Measurements from ENCODE around the gene SETMAR. TPM values are rescaled to one million over a fixed set of nuclear protein-coding genes. Genes with fewer than 3 reads are reported as not detected.
"Not testable (repeated sequence)": the region's sequence is repeated elsewhere in the genome, so short reads cannot be mapped to it uniquely, and the experiment has no call there.

The SETMAR gene
- total RNA-seq, 1 donor from 2014 or later, result 40.0 TPM

DNA sequence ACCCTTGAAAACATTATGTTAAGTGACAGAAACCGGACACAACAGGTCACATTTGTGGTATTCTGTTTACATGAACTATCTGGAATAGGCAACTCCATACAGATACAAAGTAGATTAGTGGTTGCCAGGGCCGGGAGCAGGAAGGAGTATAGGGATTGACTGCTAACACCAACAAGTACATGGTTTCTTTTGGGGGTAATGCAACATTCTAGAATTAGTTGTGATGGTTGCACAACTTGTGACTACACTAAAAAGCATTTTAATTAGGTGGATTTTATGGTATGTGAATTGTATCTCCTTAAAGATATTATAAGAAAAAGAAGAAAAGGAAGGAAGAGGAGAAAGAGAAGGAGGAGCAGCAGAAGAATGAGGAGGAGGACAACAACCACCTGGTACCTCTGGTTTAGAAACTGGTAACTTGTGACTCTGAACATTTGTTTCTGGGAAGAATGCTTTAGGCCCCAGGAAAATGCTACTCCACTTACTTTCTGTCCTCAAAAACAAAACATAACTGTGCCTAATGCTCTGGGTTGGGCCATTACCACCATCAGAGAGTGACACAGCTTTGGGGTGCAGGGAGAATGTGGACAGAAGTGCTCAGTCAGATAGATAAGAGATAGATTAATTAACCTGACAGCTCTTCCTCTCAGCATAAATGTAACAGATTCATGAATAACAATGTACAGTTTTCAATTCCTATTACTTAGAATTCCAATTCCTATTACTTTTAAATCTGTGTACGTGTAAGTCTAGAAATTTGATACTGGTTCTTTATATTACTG lies 20.3 kb downstream of the SETMAR start:
- H3K36me3 ChIP-seq, result no peaks in the 10 kb centered on the region
- DNase-seq (ENCODE audit: extremely low spot score in 2 of 2), result no peak
- intact Hi-C loops (cut with DNase I), result no loop called here
- TF ChIP-seq POLR2A (IDR thresholded peaks at IDR 0.05), result no peak
- TF ChIP-seq, protein P1, sequence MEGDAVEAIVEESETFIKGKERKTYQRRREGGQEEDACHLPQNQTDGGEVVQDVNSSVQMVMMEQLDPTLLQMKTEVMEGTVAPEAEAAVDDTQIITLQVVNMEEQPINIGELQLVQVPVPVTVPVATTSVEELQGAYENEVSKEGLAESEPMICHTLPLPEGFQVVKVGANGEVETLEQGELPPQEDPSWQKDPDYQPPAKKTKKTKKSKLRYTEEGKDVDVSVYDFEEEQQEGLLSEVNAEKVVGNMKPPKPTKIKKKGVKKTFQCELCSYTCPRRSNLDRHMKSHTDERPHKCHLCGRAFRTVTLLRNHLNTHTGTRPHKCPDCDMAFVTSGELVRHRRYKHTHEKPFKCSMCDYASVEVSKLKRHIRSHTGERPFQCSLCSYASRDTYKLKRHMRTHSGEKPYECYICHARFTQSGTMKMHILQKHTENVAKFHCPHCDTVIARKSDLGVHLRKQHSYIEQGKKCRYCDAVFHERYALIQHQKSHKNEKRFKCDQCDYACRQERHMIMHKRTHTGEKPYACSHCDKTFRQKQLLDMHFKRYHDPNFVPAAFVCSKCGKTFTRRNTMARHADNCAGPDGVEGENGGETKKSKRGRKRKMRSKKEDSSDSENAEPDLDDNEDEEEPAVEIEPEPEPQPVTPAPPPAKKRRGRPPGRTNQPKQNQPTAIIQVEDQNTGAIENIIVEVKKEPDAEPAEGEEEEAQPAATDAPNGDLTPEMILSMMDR (IDR thresholded peaks at IDR 0.05), result no peak
- H3K27ac ChIP-seq, result peak overlapping the region; percentile 49
- H3K4me1 ChIP-seq, result peaks cover 47% of the 10 kb centered on the region
- no peak overlapping the region for H3K4me3 ChIP-seq
- H3K9me3 ChIP-seq, result no peaks in the 10 kb centered on the region
- no peaks in the 10 kb centered on the region for H3K27me3 ChIP-seq

DNA sequence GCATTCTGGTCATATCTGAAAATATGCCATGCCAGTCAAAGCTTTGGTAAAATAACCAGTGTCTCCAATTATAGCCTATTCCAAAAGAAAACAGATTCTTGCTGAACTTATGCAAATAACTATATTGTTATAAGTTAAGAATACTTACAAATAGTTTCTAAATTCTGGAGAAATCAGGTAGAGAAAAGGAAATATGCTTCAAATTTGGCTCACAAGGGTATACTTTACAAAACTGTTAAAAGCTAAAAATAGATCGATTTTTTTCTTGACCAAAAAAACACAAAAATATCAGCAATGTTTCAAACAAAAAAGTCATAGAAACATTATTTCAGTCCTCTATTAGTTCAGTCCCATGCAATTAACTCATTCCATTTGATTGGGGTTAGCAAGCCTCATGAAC lies 23.7 kb downstream of the SETMAR start:
- H3K27ac ChIP-seq, result peak overlapping the region; percentile 5
- intact Hi-C loops (cut with DNase I), result no loop called here
- no peaks in the 10 kb centered on the region for H3K9me3 ChIP-seq
- no peak for DNase-seq (ENCODE audit: extremely low spot score in 2 of 2)
- no peak overlapping the region for H3K4me3 ChIP-seq
- peaks cover 25% of the 10 kb centered on the region for H3K4me1 ChIP-seq
- no peaks in the 10 kb centered on the region for H3K27me3 ChIP-seq
- no peaks in the 10 kb centered on the region for H3K36me3 ChIP-seq
- TF ChIP-seq, protein P1 (IDR thresholded peaks at IDR 0.05), result no peak
- no peak for TF ChIP-seq POLR2AphosphoS5 (IDR thresholded peaks at IDR 0.05; ENCODE audit: insufficient read depth in 1 of 2, low read depth in 1 of 2)
- no peak for TF ChIP-seq POLR2A (IDR thresholded peaks at IDR 0.05)

DNA sequence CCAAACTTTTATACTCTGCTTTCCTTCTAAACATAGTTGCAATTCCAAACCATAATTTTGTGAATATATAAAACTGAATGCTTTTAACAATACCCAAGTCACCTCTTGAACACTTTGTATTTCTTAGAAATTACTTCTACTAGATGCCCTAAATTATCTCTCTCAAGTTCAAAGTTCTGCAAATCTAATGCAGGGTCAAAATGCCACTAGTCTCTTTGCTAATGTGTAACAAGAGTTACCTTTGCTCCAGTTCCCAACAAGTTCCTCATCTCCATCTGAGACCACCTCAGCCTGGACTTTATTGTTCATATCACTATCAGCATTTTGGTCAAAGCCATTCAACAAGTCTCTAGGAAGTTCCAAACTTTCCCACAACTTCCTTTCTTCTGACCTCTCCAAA lies 26.6 kb downstream of the SETMAR start:
- H3K36me3 ChIP-seq; H3K4me1 ChIP-seq; H3K27me3 ChIP-seq; H3K9me3 ChIP-seq; H3K4me3 ChIP-seq; DNase-seq (ENCODE audit: extremely low spot score in 2 of 2); intact Hi-C loops (cut with DNase I); H3K27ac ChIP-seq: not testable (repeated sequence)

DNA sequence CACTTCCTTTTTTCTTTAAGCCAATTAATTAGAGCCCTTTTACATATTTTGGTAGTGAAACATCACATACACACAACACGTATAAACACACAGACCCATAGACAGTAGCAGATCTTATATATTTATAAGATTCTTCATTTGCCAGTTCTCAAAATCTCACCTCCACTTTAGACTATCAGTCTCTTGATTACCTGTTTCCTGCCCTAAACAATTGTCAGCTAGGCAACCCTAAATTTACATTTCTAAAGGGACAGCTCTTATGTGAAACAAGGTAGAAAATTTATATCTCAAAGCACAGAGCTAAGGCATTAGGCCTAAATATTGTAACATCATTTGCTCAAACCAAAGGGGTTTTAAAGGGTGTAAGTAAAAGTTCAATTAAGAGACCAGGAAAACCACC lies 28.9 kb downstream of the SETMAR start:
- TF ChIP-seq, protein P1 (IDR thresholded peaks at IDR 0.05), result no peak
- TF ChIP-seq POLR2AphosphoS5 (IDR thresholded peaks at IDR 0.05; ENCODE audit: insufficient read depth in 1 of 2, low read depth in 1 of 2), result no peak
- TF ChIP-seq POLR2A (IDR thresholded peaks at IDR 0.05), result no peak
- no peaks in the 10 kb centered on the region for H3K4me1 ChIP-seq
- H3K36me3 ChIP-seq, result no peaks in the 10 kb centered on the region
- no peaks in the 10 kb centered on the region for H3K27me3 ChIP-seq
- intact Hi-C loops (cut with DNase I), result no loop called here
- DNase-seq (ENCODE audit: extremely low spot score in 2 of 2), result no peak
- H3K9me3 ChIP-seq, result no peaks in the 10 kb centered on the region
- no peak overlapping the region for H3K27ac ChIP-seq
- no peak overlapping the region for H3K4me3 ChIP-seq

DNA sequence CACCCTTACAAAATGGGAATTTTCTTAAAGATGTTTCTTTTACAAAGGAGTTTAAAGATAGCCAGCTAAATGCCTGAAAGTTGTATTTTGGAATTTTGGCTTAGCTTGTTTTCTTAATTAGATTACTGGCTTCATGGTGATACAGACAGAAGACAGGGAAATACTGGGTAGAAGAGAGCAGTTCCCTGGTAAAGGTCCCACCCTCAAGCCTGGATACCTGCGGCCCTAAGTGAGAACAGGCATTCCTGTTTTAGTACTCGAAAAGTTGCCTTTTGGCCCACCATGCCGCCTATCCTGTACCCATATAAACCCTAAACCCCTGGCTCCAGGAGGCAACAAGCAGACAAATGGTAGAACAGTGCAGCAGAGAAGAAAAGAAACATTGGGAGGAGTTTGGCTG lies 29.4 kb downstream of the SETMAR start:
- Histone ChIP-seq H3K4me1 (no peaks in the 10 kb centered on the region), H3K27ac (no peak overlapping the region)
- intact Hi-C loops (cut with DNase I), result no loop called here

More for the DNA sequence above, 29.4 kb downstream of the SETMAR start:
- no peak overlapping the region for H3K4me3 ChIP-seq
- H3K9me3 ChIP-seq, result no peaks in the 10 kb centered on the region
- TF ChIP-seq POLR2AphosphoS5 (IDR thresholded peaks at IDR 0.05; ENCODE audit: insufficient read depth in 1 of 2, low read depth in 1 of 2), result no peak
- TF ChIP-seq, protein P1 (IDR thresholded peaks at IDR 0.05), result no peak
- no peak for DNase-seq (ENCODE audit: extremely low spot score in 2 of 2)
- no peaks in the 10 kb centered on the region for H3K27me3 ChIP-seq
- H3K36me3 ChIP-seq, result no peaks in the 10 kb centered on the region
